ENCODE results near the gene UGT3A1.

DNA sequence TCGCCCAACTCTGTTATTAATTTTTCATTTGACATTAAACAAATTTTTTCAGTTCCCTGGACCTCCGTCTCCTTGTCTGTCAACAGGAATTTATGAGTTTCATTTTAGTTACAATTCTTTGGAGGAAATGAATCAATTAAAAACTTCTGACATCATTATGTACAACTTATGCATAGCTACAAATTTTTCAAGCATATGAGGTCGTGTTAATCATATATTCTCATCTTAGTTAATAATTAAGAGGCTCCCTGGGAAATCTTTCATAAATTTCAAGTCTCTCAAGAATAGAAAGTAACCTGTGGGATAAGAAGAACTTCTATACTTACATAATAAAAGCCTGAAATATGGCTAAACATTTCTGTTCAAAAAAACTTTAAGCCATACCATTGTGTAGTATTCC is 3.4 kb downstream of the UGT3A1 start:
- TF ChIP-seq, protein P1, sequence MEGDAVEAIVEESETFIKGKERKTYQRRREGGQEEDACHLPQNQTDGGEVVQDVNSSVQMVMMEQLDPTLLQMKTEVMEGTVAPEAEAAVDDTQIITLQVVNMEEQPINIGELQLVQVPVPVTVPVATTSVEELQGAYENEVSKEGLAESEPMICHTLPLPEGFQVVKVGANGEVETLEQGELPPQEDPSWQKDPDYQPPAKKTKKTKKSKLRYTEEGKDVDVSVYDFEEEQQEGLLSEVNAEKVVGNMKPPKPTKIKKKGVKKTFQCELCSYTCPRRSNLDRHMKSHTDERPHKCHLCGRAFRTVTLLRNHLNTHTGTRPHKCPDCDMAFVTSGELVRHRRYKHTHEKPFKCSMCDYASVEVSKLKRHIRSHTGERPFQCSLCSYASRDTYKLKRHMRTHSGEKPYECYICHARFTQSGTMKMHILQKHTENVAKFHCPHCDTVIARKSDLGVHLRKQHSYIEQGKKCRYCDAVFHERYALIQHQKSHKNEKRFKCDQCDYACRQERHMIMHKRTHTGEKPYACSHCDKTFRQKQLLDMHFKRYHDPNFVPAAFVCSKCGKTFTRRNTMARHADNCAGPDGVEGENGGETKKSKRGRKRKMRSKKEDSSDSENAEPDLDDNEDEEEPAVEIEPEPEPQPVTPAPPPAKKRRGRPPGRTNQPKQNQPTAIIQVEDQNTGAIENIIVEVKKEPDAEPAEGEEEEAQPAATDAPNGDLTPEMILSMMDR (IDR thresholded peaks at IDR 0.05) = no peak
- TF ChIP-seq POLR2A (IDR thresholded peaks at IDR 0.05) (no peak), POLR2AphosphoS5 (IDR thresholded peaks at IDR 0.05; ENCODE audit: insufficient read depth in 1 of 2, low read depth in 1 of 2) (no peak)

Measured in vagina (tissue), 2 donors.